HCT116 (cell line): ENCODE data around the gene ZNF521. TPM values are rescaled to one million over a fixed set of nuclear protein-coding genes. Genes with fewer than 3 reads are reported as not detected.

Experiments used
- ATAC-seq: fragments of 200-7000 bp; cut with Tn5 transposase; 2 replicates; pipeline ENCODE4 v1.9.1; 2020; ENCODE audit warnings: mild to moderate bottlenecking, moderate library complexity
- BruUV-seq: library from RNA; stranded (reverse); fragments of 400-500 nt; replicated peaks from 2 replicates; lab custom pipeline; 2021; lab: Mats Ljungman, UMichigan
- CTCF ChIA-PET: fragments of 300-600 bp; sonication (Branson Sonifier 250); formaldehyde crosslinking; loops from one replicate; lab custom pipeline; 2021; ENCODE audit warnings: antibody characterized with exemption; lab: Charles Lee
- POLR2A ChIA-PET: fragments of 300-600, 350-600 bp; sonication (Branson Sonifier 250); formaldehyde crosslinking; loops from one replicate; lab custom pipeline; 2021; ENCODE audit warnings: antibody characterized with exemption; lab: Charles Lee
- RAD21 ChIA-PET, 2 experiments: fragments of 300-600 bp; sonication (Branson Sonifier 250); formaldehyde crosslinking; loops; one replicate each; lab custom pipeline; 2023; ENCODE audit warnings: low total read pairs in 2 of 2; ENCODE audit not compliant: uncharacterized antibody in 2 of 2, unreplicated experiment in 2 of 2, low non-redundant PET in 1 of 2; lab: Charles Lee
- DNase-seq: peaks from one replicate; pipeline ENCODE4 v3.0.0-alpha.2; 2010; ENCODE audit warnings: low read depth, low spot score
- H2AFZ ChIP-seq: fragments of 200-600 bp; shearing (Covaris generic), sonication (generic); 2 replicates; pipeline ENCODE4 v1.6.1; 2017; ENCODE audit warnings: low read depth, mixed run types, mixed read lengths, antibody characterized with exemption, low read length; ENCODE audit not compliant: poor library complexity, severe bottlenecking
- H3K27ac ChIP-seq: 2 replicates; pipeline ENCODE4 v1.5.1; 2012; ENCODE audit warnings: low read depth, low read length
- H3K27me3 ChIP-seq: fragments of 200-600 bp; sonication (generic); 2 replicates; pipeline ENCODE4 v1.6.1; 2016; ENCODE audit warnings: mixed run types, low read length, mixed read lengths; ENCODE audit not compliant: insufficient read depth
- H3K36me3 ChIP-seq, 2 experiments: fragments of 200-500 bp in 1 of 2; fragments of 200-600 bp in 1 of 2; sonication (Bioruptor generic) in 1 of 2; sonication (generic) in 1 of 2; 2 replicates each; pipeline versions ENCODE4 v1.5.1 to v1.6.1; 2014 to 2016; ENCODE audit warnings: low read length in 2 of 2, inconsistent platforms in 1 of 2, mixed read lengths in 1 of 2, mixed run types in 1 of 2; ENCODE audit not compliant: insufficient read depth in 2 of 2, control insufficient read depth in 1 of 2
- H3K4me1 ChIP-seq, 2 experiments: fragments of 200-600 bp in 1 of 2; sonication (generic) in 1 of 2; 2 replicates each; pipeline versions ENCODE4 v1.5.1 to v1.6.1; 2012 to 2017; ENCODE audit warnings: low read length in 2 of 2, inconsistent platforms in 1 of 2, mild to moderate bottlenecking in 1 of 2, mixed read lengths in 1 of 2, mixed run types in 1 of 2, moderate library complexity in 1 of 2; ENCODE audit not compliant: insufficient read depth in 2 of 2, control insufficient read depth in 1 of 2
- H3K4me2 ChIP-seq: fragments of 200-600 bp; sonication (generic); 2 replicates; pipeline ENCODE4 v1.6.1; 2017; ENCODE audit warnings: mixed run types, low read length, mixed read lengths
- H3K4me3 ChIP-seq, 2 experiments: fragments of 200-600 bp in 1 of 2; sonication (generic) in 1 of 2; replicated peaks in 1 of 2; 2 replicates each; pipeline ENCODE4 v1.5.1; 2011 to 2016; ENCODE audit warnings: low read length in 2 of 2, control low read depth in 1 of 2, low read depth in 1 of 2, mild to moderate bottlenecking in 1 of 2, mixed read lengths in 1 of 2, mixed run types in 1 of 2
- H3K79me2 ChIP-seq: fragments of 200-600 bp; sonication (generic); 2 replicates; pipeline ENCODE4 v1.6.1; 2017; ENCODE audit warnings: mild to moderate bottlenecking, mixed run types, low read length, moderate library complexity, mixed read lengths; ENCODE audit not compliant: insufficient read depth
- H3K9ac ChIP-seq: fragments of 200-600 bp; sonication (generic); 2 replicates; pipeline ENCODE4 v1.6.1; 2016; ENCODE audit warnings: low read length, mixed read lengths
- H3K9me2 ChIP-seq: fragments of 200-600 bp; sonication (generic), shearing (Covaris generic); 2 replicates; pipeline ENCODE4 v1.6.1; 2017; ENCODE audit warnings: mixed run types, mild to moderate bottlenecking, moderate library complexity; ENCODE audit not compliant: insufficient read depth
- H3K9me3 ChIP-seq, 2 experiments: fragments of 200-500 bp in 1 of 2; fragments of 200-600 bp in 1 of 2; sonication (Bioruptor generic) in 1 of 2; sonication (generic) in 1 of 2; 2 replicates each; pipeline ENCODE4 v1.6.1; 2014 to 2017; ENCODE audit warnings: low read length in 2 of 2, mixed read lengths in 2 of 2, inconsistent platforms in 1 of 2, low read depth in 1 of 2, mild to moderate bottlenecking in 1 of 2, mixed run types in 1 of 2, moderate library complexity in 1 of 2; ENCODE audit not compliant: control insufficient read depth in 1 of 2, insufficient read depth in 1 of 2
- H4K20me1 ChIP-seq: fragments of 200-600 bp; sonication (generic), shearing (Covaris generic); 2 replicates; pipeline ENCODE4 v1.6.1; 2017; ENCODE audit warnings: mixed run types, mild to moderate bottlenecking, moderate library complexity; ENCODE audit not compliant: insufficient read depth
- ATF3 ChIP-seq: IDR thresholded peaks from 2 replicates; pipeline ENCODE4 v1.6.1; 2012
- CBX3 ChIP-seq: IDR thresholded peaks from 2 replicates; pipeline ENCODE4 v1.6.1; 2012; ENCODE audit warnings: low read depth
- CTCF ChIP-seq, 3 experiments: fragments of 200-600 bp in 1 of 3; sonication (generic) in 1 of 3; IDR thresholded peaks in 2 of 3; conservative IDR thresholded peaks in 1 of 3; 2 replicates each; pipeline ENCODE4 v1.5.1; 2012 to 2017; ENCODE audit warnings: low read depth in 2 of 3, low read length in 2 of 3, antibody characterized with exemption in 1 of 3, borderline replicate concordance in 1 of 3, control low read depth in 1 of 3, mild to moderate bottlenecking in 1 of 3, mixed read lengths in 1 of 3, mixed run types in 1 of 3, moderate library complexity in 1 of 3; ENCODE audit not compliant: insufficient read depth in 1 of 3
- EGR1 ChIP-seq: IDR thresholded peaks from 2 replicates; pipeline ENCODE4 v1.6.1; 2012; ENCODE audit warnings: low read depth
- ELF1 ChIP-seq: IDR thresholded peaks from 2 replicates; pipeline ENCODE4 v1.6.1; 2012; ENCODE audit warnings: low read depth, borderline replicate concordance
- EZH2 ChIP-seq: fragments of 200-600 bp; sonication (generic); IDR thresholded peaks from 2 replicates; pipeline ENCODE4 v1.6.1; 2017; ENCODE audit warnings: antibody characterized with exemption, mixed run types
- EZH2phosphoT487 ChIP-seq: fragments of 200-600 bp; IDR thresholded peaks from 2 replicates; pipeline ENCODE4 v1.6.1; 2018; ENCODE audit warnings: antibody characterized with exemption, borderline replicate concordance
- FOSL1 ChIP-seq: IDR thresholded peaks from 2 replicates; pipeline ENCODE4 v1.6.1; 2012; ENCODE audit warnings: low read depth
- JUND ChIP-seq: IDR thresholded peaks from 2 replicates; pipeline ENCODE4 v1.6.1; 2012
- POLR2A ChIP-seq: IDR thresholded peaks from 2 replicates; pipeline ENCODE4 v1.7.0; 2011; ENCODE audit warnings: borderline replicate concordance; ENCODE audit not compliant: insufficient read depth, insufficient read length; ENCODE audit errors: extremely low read depth
- POLR2AphosphoS5 ChIP-seq: IDR thresholded peaks from 2 replicates; pipeline ENCODE4 v1.6.1; 2011; ENCODE audit warnings: mild to moderate bottlenecking, low read depth, low read length, moderate library complexity
- RAD21 ChIP-seq: IDR thresholded peaks from 2 replicates; pipeline ENCODE4 v1.6.1; 2012; ENCODE audit warnings: low read depth, mild to moderate bottlenecking
- REST ChIP-seq: IDR thresholded peaks from 2 replicates; pipeline ENCODE4 v1.6.1; 2012; ENCODE audit warnings: low read depth
- SIN3A ChIP-seq: IDR thresholded peaks from 2 replicates; pipeline ENCODE4 v1.6.1; 2012; ENCODE audit warnings: low read depth
- SP1 ChIP-seq: IDR thresholded peaks from 2 replicates; pipeline ENCODE4 v1.6.1; 2012; ENCODE audit warnings: low read depth
- SRF ChIP-seq: IDR thresholded peaks from 2 replicates; pipeline ENCODE4 v1.6.1; 2012; ENCODE audit warnings: low read depth
- TCF7L2 ChIP-seq: IDR thresholded peaks from 2 replicates; pipeline ENCODE4 v1.7.0; 2011; ENCODE audit warnings: borderline replicate concordance, inconsistent platforms; ENCODE audit not compliant: insufficient read depth, insufficient read length; ENCODE audit errors: extremely low read depth
- YY1 ChIP-seq: IDR thresholded peaks from 2 replicates; pipeline ENCODE4 v1.6.1; 2011; ENCODE audit warnings: low read length, low read depth, moderate library complexity, mild to moderate bottlenecking; ENCODE audit not compliant: insufficient replicate concordance; ENCODE audit errors: extremely low read depth
- ZBTB33 ChIP-seq: IDR thresholded peaks from 2 replicates; pipeline ENCODE4 v1.6.1; 2011; ENCODE audit warnings: mild to moderate bottlenecking, low read length, moderate library complexity; ENCODE audit not compliant: insufficient replicate concordance; ENCODE audit errors: extremely low read depth
- ZNF274 ChIP-seq: fragments of 200-500 bp; sonication (Bioruptor generic); IDR thresholded peaks from 2 replicates; pipeline ENCODE4 v1.6.1; 2014; ENCODE audit warnings: mild to moderate bottlenecking, low read depth, low read length, inconsistent platforms
- intact Hi-C: fragments of 100-400 bp; cut with micrococcal nuclease; formaldehyde crosslinking; loops from 2 replicates; pipeline ENCODE4 v1.10.0; 2022
- total RNA-seq: library from RNA; stranded (reverse); gene quantifications from one replicate; pipeline ENCODE4 v1.2.1, GENCODE V29; 2021; ENCODE audit not compliant: unreplicated experiment

The ZNF521 gene
- total RNA-seq, 1 experiment from 2014 or later: 0.10 TPM

- intact Hi-C loops: no loop called here
- Histone ChIP-seq H3K79me2 (no peaks in the 10 kb centered on the region), H4K20me1 (no peaks in the 10 kb centered on the region), H3K27me3 (no peaks in the 10 kb centered on the region; the same call in 1 of the 2 replicates), H3K4me2 (no peak overlapping the region), H3K4me1 (no peaks in the 10 kb centered on the region), H3K4me3 (no peak overlapping the region), H3K27ac (no peak overlapping the region), H3K9ac (no peak overlapping the region), H3K9me3 (no peaks in the 10 kb centered on the region; a peak in 1 of 4 replicates), H3K9me2 (no peaks in the 10 kb centered on the region), H3K36me3 (no peaks in the 10 kb centered on the region), H2AFZ (no peak overlapping the region)
- RAD21 ChIA-PET: no interaction called here
- no TSS peak for BruUV-seq
- DNase-seq: no peak
- POLR2A ChIA-PET: no interaction called here
- no peak for ATAC-seq
- TF ChIP-seq RAD21: no peak
- no peak for TF ChIP-seq CTCF (IDR thresholded peaks at IDR 0.05 in 2 of 3, conservative IDR thresholded peaks at IDR 0.05 in 1 of 3; ENCODE audit: borderline replicate concordance in 1 of 3, insufficient read depth in 1 of 3, low read depth in 2 of 3, low read length in 2 of 3)
- TF ChIP-seq SIN3A: no peak
- TF ChIP-seq EZH2: no peak
- no peak for TF ChIP-seq POLR2AphosphoS5
- TF ChIP-seq SRF: no peak
- TF ChIP-seq ZBTB33: no peak
- no peak for TF ChIP-seq CBX3
- TF ChIP-seq EZH2phosphoT487: no peak
- TF ChIP-seq POLR2A: no peak
- no peak for TF ChIP-seq EGR1
- TF ChIP-seq TCF7L2: no peak
- TF ChIP-seq FOSL1: no peak
- TF ChIP-seq ELF1: no peak
- TF ChIP-seq ZNF274: no peak
- no peak for TF ChIP-seq SP1
- no peak for TF ChIP-seq REST
- no peak for TF ChIP-seq YY1
- TF ChIP-seq ATF3: no peak
- no peak for TF ChIP-seq JUND
- CTCF ChIA-PET: no interaction called here
Measured at GRCh38 chr18:25243257-25243656, 108.7 kb downstream of the ZNF521 start.
